ENCODE measurements around the gene FAM114A1.

Gene FAM114A1

Small RNA genes within 50 kb of the gene (small RNA-seq; reads per million reads assigned to genes)
- 0 to 0.03 reads per million in 2 experiments for gene MIR574
